ENCODE results near the gene DCAF10.

Gene DCAF10

DNA sequence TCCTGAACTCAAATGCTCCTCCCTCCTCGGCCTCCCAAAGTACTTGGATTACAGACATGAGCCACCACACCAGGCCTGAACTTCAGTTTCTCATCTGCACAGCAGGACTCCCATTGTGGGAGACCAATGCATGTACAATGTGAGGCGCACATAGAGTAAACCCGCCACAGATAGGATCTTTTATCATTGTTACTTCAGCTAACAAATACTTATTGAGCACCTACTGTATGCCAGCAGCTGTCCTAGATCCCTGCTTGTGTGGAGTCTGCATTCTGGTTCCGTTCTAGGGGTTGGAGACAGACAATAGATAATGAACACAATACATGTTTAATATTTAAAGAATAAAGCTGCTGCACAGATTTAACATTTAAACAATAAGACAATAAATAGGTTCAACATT, 109.7 kb downstream of the DCAF10 start:
- no peak for DNase-seq

DNA sequence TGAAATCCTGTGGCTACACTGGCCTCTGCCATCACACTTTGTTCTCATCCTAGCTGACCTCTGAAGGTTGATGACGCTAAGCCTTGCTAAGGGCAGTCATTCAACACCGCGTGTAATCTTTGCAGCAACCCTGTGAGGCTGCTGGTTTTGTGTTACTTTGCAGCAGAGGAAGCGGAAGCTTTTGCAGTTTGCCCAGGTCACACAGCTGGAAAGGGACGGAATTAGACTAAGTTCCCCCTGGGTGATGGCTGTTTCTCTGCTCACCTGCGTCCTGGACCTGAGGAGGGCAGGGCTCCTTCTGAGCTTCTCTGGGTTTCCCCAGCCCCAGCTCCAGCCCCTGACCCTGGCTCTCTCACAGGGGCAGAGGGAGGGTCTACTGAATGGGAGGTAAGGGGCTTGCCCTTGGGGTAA, 110.7 kb downstream of the DCAF10 start:
- no peak for DNase-seq

DNA sequence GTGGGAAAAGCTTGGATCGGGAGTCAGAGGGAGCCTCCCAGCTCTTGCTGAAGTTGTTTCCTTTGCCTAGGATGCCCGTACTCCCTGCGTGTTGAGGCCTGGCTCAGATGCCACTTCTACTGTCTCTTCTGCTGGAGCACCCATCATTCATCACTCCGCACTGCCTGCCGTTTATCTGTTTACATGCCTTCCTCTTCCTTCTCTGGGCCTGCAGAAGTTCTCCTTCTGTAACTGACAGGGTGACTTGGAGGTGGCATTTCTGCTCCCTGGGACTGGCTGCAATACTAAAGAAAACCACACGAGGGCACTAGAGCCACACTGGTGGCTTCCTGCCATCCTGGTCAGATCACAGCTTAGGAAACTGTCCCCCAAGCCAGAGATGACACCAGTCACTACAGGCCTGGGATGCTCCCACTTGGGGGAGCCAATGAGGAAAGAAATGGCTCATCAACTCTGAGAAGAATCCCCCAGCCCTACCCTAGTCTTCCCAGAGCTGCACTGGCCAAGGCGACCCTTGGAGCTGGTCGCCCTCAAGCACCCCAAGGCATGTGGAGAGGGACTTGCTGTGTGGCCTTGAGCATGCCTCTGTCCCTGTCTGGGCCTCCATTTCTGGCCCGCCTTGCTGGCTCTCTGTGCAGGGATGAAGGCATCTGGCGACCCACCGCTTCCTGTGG, 113.0 kb downstream of the DCAF10 start:
- peak; percentile 86 for DNase-seq

DNA sequence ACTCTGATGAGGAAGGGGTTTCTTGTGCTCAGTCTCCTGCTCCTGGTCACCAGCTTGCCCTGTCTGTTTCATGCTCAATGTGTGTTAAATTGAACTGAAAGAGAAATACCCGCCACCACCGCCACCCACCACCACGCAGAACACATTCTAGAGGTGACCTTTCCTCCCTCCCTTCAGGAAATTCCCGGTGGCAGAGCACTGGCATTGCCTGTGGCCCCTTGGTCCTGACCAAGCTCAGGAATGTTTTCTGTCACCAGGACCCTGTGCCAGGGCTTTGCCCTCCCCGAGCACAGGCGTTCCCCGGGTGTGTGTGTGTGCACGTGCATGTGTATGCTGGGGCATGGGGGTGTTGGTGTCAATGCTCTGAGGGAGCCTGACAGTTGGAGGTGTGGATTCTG, 113.6 kb downstream of the DCAF10 start:
- DNase-seq = no peak

- no peak for DNase-seq
Observed at GRCh38 chr9:37914701-37915358, 114.2 kb downstream of the DCAF10 start.

GRCh38 chr9:37915911-37916470, 115.4 kb downstream of the DCAF10 start:
- DNase-seq = no peak

- no peak for DNase-seq
Observed at GRCh38 chr9:37916471-37917312, 116.1 kb downstream of the DCAF10 start.
